MM.1S (cell line): Measurements from ENCODE around the gene CCSER2.

Experiments used
- EZH2 ChIP-seq: fragments of 300-600 bp; sonication (generic); optimal IDR thresholded peaks from 2 replicates; pipeline ENCODE3; 2017; ENCODE audit warnings: low read depth, mild to moderate bottlenecking, antibody characterized with exemption, low read length, mixed read lengths
- EZH2phosphoT487 ChIP-seq: fragments of 300-600 bp; sonication (generic); IDR thresholded peaks from 2 replicates; pipeline ENCODE4 v1.6.1; 2018; ENCODE audit warnings: antibody characterized with exemption, low read length
- TF ChIP-seq, protein P1 (sequence below): fragments of 300-600 bp; sonication (generic); IDR thresholded peaks from 2 replicates; pipeline ENCODE4 v1.5.1; 2016; ENCODE audit warnings: antibody characterized with exemption, low read length, mixed read lengths

DNA sequence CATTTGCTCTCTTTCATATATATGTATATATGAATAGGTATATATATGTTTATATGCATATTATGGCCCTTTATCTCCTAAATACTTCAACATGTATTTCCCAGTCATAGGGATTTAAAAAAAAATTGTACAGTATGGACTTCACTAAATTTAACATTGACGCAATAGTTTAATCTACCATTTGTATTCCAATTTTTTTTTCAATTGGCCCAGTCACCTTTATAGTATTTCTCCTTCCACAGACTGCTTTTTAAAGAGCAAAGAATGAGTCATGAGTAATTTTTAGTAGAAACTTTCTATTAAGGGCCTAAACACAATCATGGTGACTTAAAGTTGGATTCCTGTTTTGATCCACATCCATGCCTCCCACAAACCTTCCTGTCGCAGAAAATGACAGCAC, 20.5 kb downstream of the CCSER2 start:
- TF ChIP-seq, protein P1, sequence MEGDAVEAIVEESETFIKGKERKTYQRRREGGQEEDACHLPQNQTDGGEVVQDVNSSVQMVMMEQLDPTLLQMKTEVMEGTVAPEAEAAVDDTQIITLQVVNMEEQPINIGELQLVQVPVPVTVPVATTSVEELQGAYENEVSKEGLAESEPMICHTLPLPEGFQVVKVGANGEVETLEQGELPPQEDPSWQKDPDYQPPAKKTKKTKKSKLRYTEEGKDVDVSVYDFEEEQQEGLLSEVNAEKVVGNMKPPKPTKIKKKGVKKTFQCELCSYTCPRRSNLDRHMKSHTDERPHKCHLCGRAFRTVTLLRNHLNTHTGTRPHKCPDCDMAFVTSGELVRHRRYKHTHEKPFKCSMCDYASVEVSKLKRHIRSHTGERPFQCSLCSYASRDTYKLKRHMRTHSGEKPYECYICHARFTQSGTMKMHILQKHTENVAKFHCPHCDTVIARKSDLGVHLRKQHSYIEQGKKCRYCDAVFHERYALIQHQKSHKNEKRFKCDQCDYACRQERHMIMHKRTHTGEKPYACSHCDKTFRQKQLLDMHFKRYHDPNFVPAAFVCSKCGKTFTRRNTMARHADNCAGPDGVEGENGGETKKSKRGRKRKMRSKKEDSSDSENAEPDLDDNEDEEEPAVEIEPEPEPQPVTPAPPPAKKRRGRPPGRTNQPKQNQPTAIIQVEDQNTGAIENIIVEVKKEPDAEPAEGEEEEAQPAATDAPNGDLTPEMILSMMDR: no peak
- TF ChIP-seq EZH2phosphoT487 (no peak), EZH2 (no peak)
